A673 (cell line): ENCODE measurements around the gene ZNF408. TPM values are rescaled to one million over a fixed set of nuclear protein-coding genes. Genes with fewer than 3 reads are reported as not detected.
"Not testable (repeated sequence)": the region's sequence is repeated elsewhere in the genome, so short reads cannot be mapped to it uniquely, and the experiment has no call there.

Source experiments
- BruUV-seq: library from RNA; stranded (reverse); fragments of 400-500 nt; replicated peaks from 2 replicates; lab custom pipeline; 2021; lab: Mats Ljungman, UMichigan
- CTCF ChIA-PET: fragments of 300-600 bp; sonication (Branson Sonifier 250); formaldehyde crosslinking; loops from one replicate; lab custom pipeline; 2022; ENCODE audit warnings: antibody characterized with exemption; lab: Charles Lee
- POLR2A ChIA-PET: fragments of 300-600 bp; sonication (Branson Sonifier 250); formaldehyde crosslinking; loops from one replicate; lab custom pipeline; 2022; ENCODE audit warnings: antibody characterized with exemption; ENCODE audit not compliant: low non-redundant PET; lab: Charles Lee
- DNase-seq: peaks from one replicate; pipeline ENCODE4 v3.0.0-alpha.2; 2015; ENCODE audit warnings: low spot score
- H3K27ac ChIP-seq: fragments of 200-600 bp; sonication (generic); 2 replicates; pipeline ENCODE4 v1.5.1; 2016; ENCODE audit warnings: mixed run types, low read depth, mild to moderate bottlenecking, mixed read lengths, antibody characterized with exemption, low read length; ENCODE audit not compliant: poor library complexity, severe bottlenecking
- H3K27me3 ChIP-seq: fragments of 200-600 bp; sonication (generic); replicated peaks from 2 replicates; pipeline ENCODE4 v1.6.1; 2017; ENCODE audit warnings: mixed run types, low read depth, mild to moderate bottlenecking, mixed read lengths, antibody characterized with exemption, low read length; ENCODE audit not compliant: insufficient read depth, poor library complexity
- H3K36me3 ChIP-seq: fragments of 200-600 bp; sonication (generic); 2 replicates; pipeline ENCODE4 v1.6.1; 2016; ENCODE audit warnings: mixed run types, mild to moderate bottlenecking, mixed read lengths, antibody characterized with exemption, low read length; ENCODE audit not compliant: insufficient read depth, poor library complexity, severe bottlenecking
- H3K4me1 ChIP-seq: fragments of 200-600 bp; sonication (generic); 2 replicates; pipeline ENCODE4 v1.6.1; 2017; ENCODE audit warnings: mixed run types, mild to moderate bottlenecking, mixed read lengths, antibody characterized with exemption, low read length; ENCODE audit not compliant: insufficient read depth, poor library complexity, severe bottlenecking
- H3K4me3 ChIP-seq: fragments of 200-600 bp; sonication (generic); 2 replicates; pipeline ENCODE4 v1.5.1; 2016; ENCODE audit warnings: low read depth, mixed run types, mild to moderate bottlenecking, mixed read lengths, low read length; ENCODE audit not compliant: poor library complexity, severe bottlenecking
- H3K9me3 ChIP-seq: fragments of 200-600 bp; sonication (generic); 2 replicates; pipeline ENCODE4 v1.6.1; 2016; ENCODE audit warnings: mixed run types, low read depth, mild to moderate bottlenecking, mixed read lengths, antibody characterized with exemption, low read length; ENCODE audit not compliant: poor library complexity, severe bottlenecking
- EZH2 ChIP-seq: fragments of 200-600 bp; sonication (generic); IDR thresholded peaks from 2 replicates; pipeline ENCODE4 v1.6.1; 2017; ENCODE audit warnings: borderline replicate concordance, low read depth, mild to moderate bottlenecking, mixed read lengths, antibody characterized with exemption, low read length; ENCODE audit not compliant: poor library complexity, severe bottlenecking
- intact Hi-C: fragments of 100-400 bp; cut with micrococcal nuclease; formaldehyde crosslinking; loops from one replicate; pipeline ENCODE4 v1.10.0; 2022; ENCODE audit not compliant: unreplicated experiment
- total RNA-seq: library from RNA; stranded (reverse); gene quantifications from 2 replicates; pipeline ENCODE4 v1.2.3, GENCODE V29; 2021
- TF ChIP-seq, protein P1 (sequence below): fragments of 300-800, 200-600 bp; sonication (generic); conservative IDR thresholded peaks from 2 replicates; pipeline ENCODE4 v1.5.1; 2017; ENCODE audit warnings: low read depth, mild to moderate bottlenecking, antibody characterized with exemption, low read length, moderate library complexity, mixed read lengths

The ZNF408 gene
- total RNA-seq, 1 experiment from 2014 or later = 40.1 TPM

DNA sequence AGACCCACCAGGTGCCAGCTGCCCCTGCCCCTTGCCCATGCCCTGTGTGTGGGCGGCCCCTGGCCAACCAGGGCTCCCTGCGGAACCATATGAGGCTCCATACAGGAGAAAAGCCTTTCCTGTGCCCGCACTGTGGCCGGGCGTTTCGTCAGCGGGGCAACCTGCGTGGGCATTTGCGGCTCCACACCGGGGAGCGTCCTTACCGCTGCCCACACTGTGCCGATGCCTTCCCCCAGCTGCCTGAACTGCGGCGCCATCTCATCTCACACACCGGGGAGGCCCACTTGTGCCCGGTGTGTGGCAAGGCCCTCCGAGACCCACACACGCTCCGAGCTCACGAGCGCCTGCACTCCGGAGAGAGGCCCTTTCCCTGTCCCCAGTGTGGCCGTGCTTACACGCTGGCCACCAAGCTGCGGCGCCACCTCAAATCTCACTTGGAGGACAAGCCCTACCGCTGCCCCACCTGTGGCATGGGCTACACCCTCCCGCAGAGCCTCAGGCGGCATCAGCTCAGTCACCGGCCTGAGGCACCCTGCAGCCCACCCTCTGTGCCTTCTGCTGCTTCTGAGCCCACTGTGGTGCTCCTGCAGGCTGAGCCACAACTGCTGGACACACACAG, 4.3 kb downstream of the ZNF408 start:
- DNase-seq = no peak
- TF ChIP-seq, protein P1, sequence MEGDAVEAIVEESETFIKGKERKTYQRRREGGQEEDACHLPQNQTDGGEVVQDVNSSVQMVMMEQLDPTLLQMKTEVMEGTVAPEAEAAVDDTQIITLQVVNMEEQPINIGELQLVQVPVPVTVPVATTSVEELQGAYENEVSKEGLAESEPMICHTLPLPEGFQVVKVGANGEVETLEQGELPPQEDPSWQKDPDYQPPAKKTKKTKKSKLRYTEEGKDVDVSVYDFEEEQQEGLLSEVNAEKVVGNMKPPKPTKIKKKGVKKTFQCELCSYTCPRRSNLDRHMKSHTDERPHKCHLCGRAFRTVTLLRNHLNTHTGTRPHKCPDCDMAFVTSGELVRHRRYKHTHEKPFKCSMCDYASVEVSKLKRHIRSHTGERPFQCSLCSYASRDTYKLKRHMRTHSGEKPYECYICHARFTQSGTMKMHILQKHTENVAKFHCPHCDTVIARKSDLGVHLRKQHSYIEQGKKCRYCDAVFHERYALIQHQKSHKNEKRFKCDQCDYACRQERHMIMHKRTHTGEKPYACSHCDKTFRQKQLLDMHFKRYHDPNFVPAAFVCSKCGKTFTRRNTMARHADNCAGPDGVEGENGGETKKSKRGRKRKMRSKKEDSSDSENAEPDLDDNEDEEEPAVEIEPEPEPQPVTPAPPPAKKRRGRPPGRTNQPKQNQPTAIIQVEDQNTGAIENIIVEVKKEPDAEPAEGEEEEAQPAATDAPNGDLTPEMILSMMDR = no peak
- TF ChIP-seq EZH2 = no peak
- intact Hi-C loops = loop anchor here (10.0 kb wide), 1 partner anchor 450 kb away; no protein-coding TSS in a partner anchor
- ChIA-PET CTCF (no interaction called here), POLR2A (no interaction called here)
- no peaks in the 10 kb centered on the region for H3K27me3 ChIP-seq
- H3K4me1 ChIP-seq = peaks cover 6% of the 10 kb centered on the region
- no peaks in the 10 kb centered on the region for H3K9me3 ChIP-seq
- peaks cover 45% of the 10 kb centered on the region for H3K36me3 ChIP-seq
- H3K27ac ChIP-seq = no peak overlapping the region
- no TSS peak for BruUV-seq
- H3K4me3 ChIP-seq = no peak overlapping the region

DNA sequence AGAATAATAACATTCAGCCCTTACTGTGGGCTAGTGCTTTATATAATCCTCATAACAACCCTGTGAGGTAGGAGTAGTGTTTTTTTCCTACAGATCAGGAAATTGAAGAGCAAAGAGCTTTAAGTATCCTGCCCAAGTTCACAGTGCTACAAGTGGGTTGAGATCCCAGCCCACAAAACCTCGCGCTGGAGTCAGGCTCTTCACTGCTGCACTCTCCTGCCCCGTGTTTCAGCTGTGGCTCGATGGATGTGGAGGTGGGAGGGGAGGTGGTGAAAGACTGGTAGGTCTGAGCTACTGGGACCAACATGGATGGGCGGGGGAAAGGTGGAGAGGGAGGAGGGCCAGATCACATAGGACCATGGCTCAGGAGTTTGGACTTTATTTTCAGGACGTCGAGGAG, 6.1 kb downstream of the ZNF408 start:
- intact Hi-C loops = loop anchor here (10.0 kb wide), 1 partner anchor 448 kb away; no protein-coding TSS in a partner anchor
- no peak for DNase-seq
- no peak for TF ChIP-seq EZH2
- TF ChIP-seq, protein P1 = no peak
- CTCF ChIA-PET = no interaction called here
- Histone ChIP-seq H3K27ac (no peak overlapping the region), H3K36me3 (peaks cover 45% of the 10 kb centered on the region), H3K4me1 (peaks cover 1% of the 10 kb centered on the region), H3K9me3 (no peaks in the 10 kb centered on the region), H3K4me3 (no peak overlapping the region), H3K27me3 (no peaks in the 10 kb centered on the region)
- POLR2A ChIA-PET = no interaction called here
- no TSS peak for BruUV-seq

DNA sequence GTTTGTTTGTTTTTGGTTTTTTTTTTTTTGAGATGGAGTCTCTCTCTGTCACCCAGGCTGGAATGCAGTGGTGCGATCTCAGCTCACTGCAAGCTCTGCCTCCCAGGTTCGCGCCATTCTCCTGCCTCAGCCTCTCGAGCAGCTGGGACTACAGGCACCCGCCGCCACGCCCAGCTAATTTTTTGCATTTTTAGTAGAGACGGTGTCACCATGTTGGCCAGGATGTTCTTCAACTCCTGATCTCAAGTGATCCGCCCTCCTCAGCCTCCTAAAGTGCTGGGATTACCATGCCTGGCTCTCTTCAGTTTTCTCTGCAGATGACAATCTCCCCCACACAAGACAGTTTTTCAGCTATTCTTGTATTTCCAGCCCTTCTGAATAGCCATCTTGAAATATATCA, 8.5 kb downstream of the ZNF408 start:
- POLR2A ChIA-PET, H3K27ac ChIP-seq, H3K4me1 ChIP-seq, H3K27me3 ChIP-seq, H3K4me3 ChIP-seq, BruUV-seq, H3K9me3 ChIP-seq, DNase-seq: not testable (repeated sequence)
- H3K36me3 ChIP-seq = peaks cover 24% of the 10 kb centered on the region
- intact Hi-C loops = loop anchor here (10.0 kb wide), 1 partner anchor 445 kb away; no protein-coding TSS in a partner anchor
- CTCF ChIA-PET = interaction anchor here (0.5 kb wide), 1 partner anchor 18 kb away, joined by 3 read pairs; no protein-coding TSS in a partner anchor
